ENCODE data around the gene KIF16B. TPM values are rescaled to one million over a fixed set of nuclear protein-coding genes. Genes with fewer than 3 reads are reported as not detected.

The KIF16B gene
- total and polyA plus RNA-seq, 9 of the 15 experiments (the other 6 are each of a cell fraction or from before 2014, with no cell fraction given): 1.00 to 10.6 (median 8.5) TPM

DNA sequence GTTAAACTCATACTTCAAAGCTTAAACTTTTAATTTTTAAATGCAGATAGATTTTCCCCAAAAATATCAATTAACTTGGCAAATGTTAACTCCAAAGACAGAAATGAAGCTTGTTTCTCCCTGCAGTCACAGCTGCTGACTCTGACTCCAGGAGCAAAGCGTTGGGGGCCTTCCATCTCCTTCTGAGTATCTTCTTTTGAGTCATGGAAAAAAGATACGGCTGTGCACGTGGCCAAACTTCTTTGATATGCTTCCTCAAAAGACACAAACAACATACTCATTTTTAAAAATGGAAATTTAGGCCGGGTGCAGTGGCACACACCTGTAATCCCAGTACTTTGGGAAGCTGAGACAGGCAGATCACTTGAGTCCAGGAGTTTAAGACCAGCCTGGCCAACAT, 28.3 kb downstream of the KIF16B start:
- no TSS peak for BruUV-seq (replicated peaks)

DNA sequence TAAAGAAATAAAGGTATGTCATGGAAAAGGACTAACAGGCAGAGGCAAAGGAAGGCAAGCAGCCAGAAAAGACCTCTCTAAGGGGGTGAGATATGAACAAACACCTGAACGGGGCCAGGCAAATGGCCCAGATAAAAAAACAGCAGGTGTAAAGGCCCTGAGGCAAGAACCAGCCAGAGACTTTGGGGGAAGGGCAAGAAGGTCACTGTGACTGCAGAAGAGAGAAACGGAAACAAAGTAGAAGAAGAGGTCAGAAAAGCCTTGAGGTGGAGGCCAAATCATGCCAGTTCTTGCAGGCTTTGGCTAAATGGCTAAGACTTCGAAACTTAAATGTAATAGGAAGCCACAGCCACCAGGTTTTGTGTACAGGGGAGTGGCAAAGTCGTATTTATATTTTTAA, 30.8 kb downstream of the KIF16B start:
- Histone ChIP-seq H3K27ac (ENCODE audit: extremely low read depth, low read depth, low read length) (no peak overlapping the region), H4K20me1 (replicated peaks; ENCODE audit: control insufficient read depth, insufficient read depth, low read length) (no peaks in the 10 kb centered on the region), H3K4me1 (replicated peaks in 1 of 2; ENCODE audit: control insufficient read depth in 2 of 2, insufficient read depth in 2 of 2, low read length in 2 of 2) (no peaks in the 10 kb centered on the region), H3K9ac (ENCODE audit: insufficient read depth in 1 of 2, low read depth in 2 of 2, low read length in 2 of 2) (no peak overlapping the region), H3K4me3 (no peak overlapping the region), H3K27me3 (ENCODE audit: control insufficient read depth in 2 of 2, insufficient read depth in 2 of 2, low read length in 2 of 2) (no peaks in the 10 kb centered on the region), H3K9me3 (replicated peaks; ENCODE audit: control insufficient read depth, insufficient read depth, low read depth, low read length) (no peaks in the 10 kb centered on the region), H3K79me2 (ENCODE audit: control insufficient read depth, insufficient read depth, low read length) (no peaks in the 10 kb centered on the region; the same call in 2 of the 3 replicates), H2AFZ (ENCODE audit: low read depth, low read length) (no peak overlapping the region), H3K4me2 (ENCODE audit: insufficient read depth, low read length) (no peak overlapping the region), H3K36me3 (ENCODE audit: control insufficient read depth, insufficient read depth, low read length) (no peaks in the 10 kb centered on the region), H3K9me1 (ENCODE audit: control insufficient read depth, insufficient read depth, low read length) (no peaks in the 10 kb centered on the region)
- CTCF ChIA-PET (ENCODE audit: low intra/inter-chr PET ratio): no interaction called here
- intact Hi-C loops (cut with micrococcal nuclease) (no loop called here), in situ Hi-C loops (cut with MboI) (no loop called here)
- no peak for FAIRE-seq
- BruUV-seq (replicated peaks): no TSS peak
- WGBS (ENCODE audit: insufficient coverage, low coverage, missing lambda C conversion rate): 22% methylated on average over 4 of the region's 4 CpGs
- no peak for DNase-seq (ENCODE audit: extremely low read depth in 1 of 4, low spot score in 3 of 4)
- POLR2A ChIA-PET: no interaction called here
- no peak for ATAC-seq
- no peak for TF ChIP-seq SRSF1 (IDR thresholded peaks at IDR 0.05; ENCODE audit: low read depth, low read length)
- TF ChIP-seq KDM2B (CRISPR knock-in tag; IDR thresholded peaks at IDR 0.05): no peak
- TF ChIP-seq BRCA1 (IDR thresholded peaks at IDR 0.05): no peak
- no peak for TF ChIP-seq BRCA1 (CRISPR knock-in tag; IDR thresholded peaks at IDR 0.05)
- TF ChIP-seq FIP1L1 (IDR thresholded peaks at IDR 0.05; ENCODE audit: low read depth, low read length, poor library complexity, severe bottlenecking): no peak
- TF ChIP-seq ZNF175 (CRISPR knock-in tag; IDR thresholded peaks at IDR 0.05; ENCODE audit: low read depth): no peak
- TF ChIP-seq, protein P1, sequence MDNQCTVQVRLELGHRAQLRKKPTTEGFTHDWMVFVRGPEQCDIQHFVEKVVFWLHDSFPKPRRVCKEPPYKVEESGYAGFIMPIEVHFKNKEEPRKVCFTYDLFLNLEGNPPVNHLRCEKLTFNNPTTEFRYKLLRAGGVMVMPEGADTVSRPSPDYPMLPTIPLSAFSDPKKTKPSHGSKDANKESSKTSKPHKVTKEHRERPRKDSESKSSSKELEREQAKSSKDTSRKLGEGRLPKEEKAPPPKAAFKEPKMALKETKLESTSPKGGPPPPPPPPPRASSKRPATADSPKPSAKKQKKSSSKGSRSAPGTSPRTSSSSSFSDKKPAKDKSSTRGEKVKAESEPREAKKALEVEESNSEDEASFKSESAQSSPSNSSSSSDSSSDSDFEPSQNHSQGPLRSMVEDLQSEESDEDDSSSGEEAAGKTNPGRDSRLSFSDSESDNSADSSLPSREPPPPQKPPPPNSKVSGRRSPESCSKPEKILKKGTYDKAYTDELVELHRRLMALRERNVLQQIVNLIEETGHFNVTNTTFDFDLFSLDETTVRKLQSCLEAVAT (IDR thresholded peaks at IDR 0.05): no peak
- no peak for TF ChIP-seq ZNF124 (CRISPR knock-in tag; IDR thresholded peaks at IDR 0.05)
- TF ChIP-seq STAT5A (IDR thresholded peaks at IDR 0.05; ENCODE audit: borderline replicate concordance, low read length): no peak
- no peak for TF ChIP-seq NFIX (CRISPR knock-in tag; IDR thresholded peaks at IDR 0.05; ENCODE audit: low read depth)

More for the DNA sequence above, 28.3 kb downstream of the KIF16B start:
- Histone ChIP-seq H2AFZ (ENCODE audit: low read depth, low read length) (no peak overlapping the region), H3K4me1 (replicated peaks in 1 of 2; ENCODE audit: control insufficient read depth in 2 of 2, insufficient read depth in 2 of 2, low read length in 2 of 2) (no peaks in the 10 kb centered on the region; a peak in 3 of 5 replicates), H3K9ac (ENCODE audit: insufficient read depth in 1 of 2, low read depth in 2 of 2, low read length in 2 of 2) (no peak overlapping the region), H3K9me3 (replicated peaks; ENCODE audit: control insufficient read depth, insufficient read depth, low read depth, low read length) (no peaks in the 10 kb centered on the region), H3K4me3 (no peak overlapping the region), H3K79me2 (ENCODE audit: control insufficient read depth, insufficient read depth, low read length) (no peaks in the 10 kb centered on the region; the same call in 1 of the 3 replicates), H3K4me2 (ENCODE audit: insufficient read depth, low read length) (no peak overlapping the region), H3K9me1 (ENCODE audit: control insufficient read depth, insufficient read depth, low read length) (no peaks in the 10 kb centered on the region), H3K27ac (ENCODE audit: extremely low read depth, low read depth, low read length) (no peak overlapping the region), H3K27me3 (ENCODE audit: control insufficient read depth in 2 of 2, insufficient read depth in 2 of 2, low read length in 2 of 2) (no peaks in the 10 kb centered on the region), H3K36me3 (ENCODE audit: control insufficient read depth, insufficient read depth, low read length) (no peaks in the 10 kb centered on the region), H4K20me1 (replicated peaks; ENCODE audit: control insufficient read depth, insufficient read depth, low read length) (no peaks in the 10 kb centered on the region)
- in situ Hi-C loops (cut with MboI) (no loop called here), intact Hi-C loops (cut with micrococcal nuclease) (no loop called here)
- CTCF ChIA-PET (ENCODE audit: low intra/inter-chr PET ratio): no interaction called here
- no peak for ATAC-seq
- DNase-seq (ENCODE audit: extremely low read depth in 1 of 4, low spot score in 3 of 4): no peak
- FAIRE-seq: no peak
- TF ChIP-seq RBFOX2 (IDR thresholded peaks at IDR 0.05; ENCODE audit: low read depth, low read length) (no peak), SIN3A (IDR thresholded peaks at IDR 0.05; ENCODE audit: borderline replicate concordance in 2 of 2, control insufficient read depth in 1 of 2, low read depth in 2 of 2, low read length in 2 of 2) (no peak), ZNF217 (CRISPR knock-in tag; IDR thresholded peaks at IDR 0.05) (no peak), MECOM (CRISPR knock-in tag; IDR thresholded peaks at IDR 0.05) (no peak)
- TF ChIP-seq, protein P2, sequence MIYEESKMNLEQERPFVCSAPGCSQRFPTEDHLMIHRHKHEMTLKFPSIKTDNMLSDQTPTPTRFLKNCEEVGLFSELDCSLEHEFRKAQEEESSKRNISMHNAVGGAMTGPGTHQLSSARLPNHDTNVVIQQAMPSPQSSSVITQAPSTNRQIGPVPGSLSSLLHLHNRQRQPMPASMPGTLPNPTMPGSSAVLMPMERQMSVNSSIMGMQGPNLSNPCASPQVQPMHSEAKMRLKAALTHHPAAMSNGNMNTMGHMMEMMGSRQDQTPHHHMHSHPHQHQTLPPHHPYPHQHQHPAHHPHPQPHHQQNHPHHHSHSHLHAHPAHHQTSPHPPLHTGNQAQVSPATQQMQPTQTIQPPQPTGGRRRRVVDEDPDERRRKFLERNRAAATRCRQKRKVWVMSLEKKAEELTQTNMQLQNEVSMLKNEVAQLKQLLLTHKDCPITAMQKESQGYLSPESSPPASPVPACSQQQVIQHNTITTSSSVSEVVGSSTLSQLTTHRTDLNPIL (CRISPR knock-in tag; IDR thresholded peaks at IDR 0.05): no peak
- 46% methylated on average over 4 of the region's 4 CpGs for WGBS (ENCODE audit: insufficient coverage, low coverage, missing lambda C conversion rate)
- POLR2A ChIA-PET: no interaction called here
